GM21528 (cell line): ENCODE measurements around the gene MVB12B.

Source experiments
- ATAC-seq: cut with Tn5 transposase; IDR thresholded peaks from one replicate; pipeline ENCODE4 v1.9.1; 2021; ENCODE audit warnings: mild to moderate bottlenecking, moderate library complexity; ENCODE audit not compliant: unreplicated experiment, low FRiP score

The MVB12B gene

DNA sequence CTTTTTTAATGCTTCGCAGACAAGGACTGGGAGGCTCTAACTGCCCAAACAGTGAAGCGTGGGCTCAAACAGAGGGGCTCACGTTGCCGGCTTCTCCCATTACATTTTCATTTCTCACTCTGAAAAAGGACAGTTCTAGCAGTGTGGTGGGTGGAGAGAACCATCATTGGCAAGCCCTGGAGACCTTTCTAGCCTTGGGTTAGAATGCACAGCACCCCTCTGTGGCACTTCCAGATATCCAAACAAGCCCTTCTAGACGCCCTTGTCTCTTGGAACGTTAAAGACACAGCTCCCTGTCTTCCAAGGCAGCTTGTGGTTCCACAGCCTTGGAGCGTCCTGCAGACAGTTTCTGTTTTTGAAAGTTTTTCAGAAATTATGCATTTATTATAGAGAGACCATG lies 52.1 kb downstream of the MVB12B start:
- ATAC-seq = no peak

DNA sequence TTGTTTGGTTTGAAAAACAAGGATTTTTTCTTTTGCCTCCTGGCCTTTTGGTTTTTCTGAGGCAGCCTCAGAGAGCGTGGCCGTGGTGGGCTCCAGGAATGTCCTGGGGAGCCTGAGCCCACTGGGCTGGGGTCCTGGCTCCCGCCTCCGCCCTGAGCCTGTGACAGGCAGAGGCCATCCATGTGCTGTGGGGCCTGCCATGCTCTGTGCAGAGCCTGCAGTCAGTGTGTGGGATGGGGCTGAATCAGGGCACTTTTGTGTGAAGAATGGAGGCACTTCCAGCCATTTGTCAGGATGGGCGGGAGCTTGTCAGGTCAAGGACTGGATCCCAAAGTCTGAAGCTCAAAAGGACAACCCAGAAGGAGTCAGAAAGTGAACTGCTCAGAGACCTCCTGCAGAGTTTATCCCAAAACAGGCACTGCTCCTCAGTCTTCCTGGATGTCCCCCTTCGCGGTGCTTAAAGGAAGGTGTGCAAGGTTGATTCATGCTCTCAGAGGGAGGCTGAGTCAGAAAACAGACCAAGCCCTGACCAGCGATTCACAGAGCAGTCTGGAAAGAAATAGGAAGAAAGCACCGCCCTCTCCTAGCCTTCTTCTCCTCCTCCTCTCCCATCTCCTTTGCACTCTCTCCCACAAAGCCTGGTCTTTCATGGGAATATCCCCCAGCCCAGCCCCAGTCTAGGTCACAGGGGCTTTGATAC lies 53.2 kb downstream of the MVB12B start:
- ATAC-seq = no peak

DNA sequence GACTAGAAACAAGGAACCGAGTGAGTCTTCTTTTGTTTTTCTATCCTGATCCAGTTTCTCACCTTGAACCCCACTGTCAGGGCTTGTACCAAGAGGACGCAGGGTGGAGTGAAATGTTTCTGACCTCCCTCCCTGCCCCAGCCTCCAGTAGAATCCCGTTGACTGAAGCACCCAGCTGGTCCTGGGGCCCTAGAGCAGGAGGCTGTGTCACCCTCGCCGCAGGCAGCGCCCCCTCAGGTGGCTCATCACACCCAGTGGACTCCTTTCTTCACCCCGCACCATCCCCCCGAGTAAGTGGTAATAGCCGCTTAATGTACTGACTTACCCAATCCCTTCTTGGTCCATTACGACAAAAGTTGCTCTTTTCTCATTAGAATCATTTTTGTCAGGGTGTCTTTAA lies 53.8 kb downstream of the MVB12B start:
- ATAC-seq = no peak

DNA sequence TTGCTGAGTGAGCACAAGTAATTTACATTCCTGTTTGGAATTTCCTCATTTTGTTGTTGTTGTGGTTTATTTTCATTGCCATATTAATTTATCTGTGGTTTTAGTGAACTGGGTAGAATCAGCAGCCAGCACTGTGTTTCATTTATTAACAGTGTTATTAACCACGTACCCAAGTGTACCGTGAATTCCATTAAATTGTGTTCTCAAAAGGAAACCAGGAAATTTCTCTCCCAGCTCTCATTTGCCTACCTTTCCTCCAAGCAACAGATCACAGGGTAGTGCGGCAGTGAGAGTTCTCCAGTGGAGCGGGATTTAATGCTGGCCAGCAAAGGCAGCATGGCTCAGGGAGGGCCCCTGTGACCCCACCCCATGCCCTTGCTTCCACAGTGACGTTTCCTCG lies 54.6 kb downstream of the MVB12B start:
- no peak for ATAC-seq

DNA sequence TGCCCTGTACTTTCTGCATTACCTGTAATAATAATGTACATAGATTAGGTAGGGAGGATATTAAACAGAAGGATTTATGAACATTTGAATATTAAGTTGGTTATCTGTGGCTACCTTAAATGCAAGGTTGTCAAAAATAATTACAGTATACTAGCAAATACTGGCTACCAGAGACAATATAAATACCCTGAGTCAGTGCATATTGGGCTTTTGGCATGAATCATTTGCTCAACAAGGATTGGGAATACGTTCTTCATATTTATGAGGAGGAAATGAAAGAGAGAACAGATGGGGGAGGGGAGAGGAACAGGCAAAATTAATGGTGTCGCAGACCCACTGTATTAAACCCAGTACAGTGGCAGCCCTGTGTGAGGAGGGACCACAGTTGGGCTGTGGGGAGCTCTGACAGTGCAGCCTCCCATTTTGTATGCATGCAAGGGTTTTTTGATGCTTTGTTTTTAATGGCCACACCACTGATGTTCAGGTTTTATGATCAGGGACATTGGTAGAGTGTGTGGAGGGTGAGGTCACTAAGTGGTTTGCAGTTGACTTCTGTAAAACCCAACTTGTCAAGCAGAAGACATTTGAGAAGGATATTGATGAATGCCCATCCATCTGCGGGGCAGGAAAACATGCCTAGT lies 56.9 kb downstream of the MVB12B start:
- no peak for ATAC-seq

DNA sequence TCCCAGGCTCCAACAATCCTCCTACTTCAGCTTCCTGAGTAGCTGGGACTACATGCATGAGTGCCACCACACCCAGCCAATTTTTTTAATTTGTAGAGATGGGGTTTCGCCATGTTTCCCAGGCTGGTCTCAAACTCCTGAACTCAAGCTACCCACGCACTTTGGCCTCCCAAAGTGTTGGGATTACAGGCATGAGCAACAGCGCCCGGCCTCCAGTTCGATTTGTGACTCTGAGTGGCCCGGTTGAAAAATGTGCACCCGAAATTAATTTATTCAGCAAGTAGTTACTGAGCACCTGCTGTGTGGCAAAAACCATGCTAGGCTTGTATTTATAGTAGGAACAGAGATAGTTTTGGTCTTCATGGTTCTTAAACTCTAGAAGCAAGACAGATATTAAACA lies 58.3 kb downstream of the MVB12B start:
- no peak for ATAC-seq

DNA sequence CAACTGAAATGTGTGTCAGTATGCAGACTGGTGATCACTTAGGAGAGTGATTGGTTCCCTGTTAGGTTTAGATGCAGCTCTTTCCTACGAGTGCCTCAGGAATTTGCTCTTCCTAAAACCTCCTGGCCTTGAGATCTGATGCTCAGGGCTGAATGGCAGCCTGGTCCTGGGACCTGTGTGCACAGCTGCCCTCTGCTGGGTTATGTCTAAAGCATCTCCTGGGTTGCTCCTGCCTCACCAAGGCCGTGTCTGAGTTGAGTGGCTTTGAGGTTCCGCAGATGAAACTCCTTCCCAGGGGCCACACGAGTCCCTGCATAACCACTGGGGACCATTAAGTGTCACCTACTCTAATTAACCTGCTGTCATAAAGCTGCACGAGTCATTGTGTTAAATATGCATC lies 59.5 kb downstream of the MVB12B start:
- no peak for ATAC-seq

DNA sequence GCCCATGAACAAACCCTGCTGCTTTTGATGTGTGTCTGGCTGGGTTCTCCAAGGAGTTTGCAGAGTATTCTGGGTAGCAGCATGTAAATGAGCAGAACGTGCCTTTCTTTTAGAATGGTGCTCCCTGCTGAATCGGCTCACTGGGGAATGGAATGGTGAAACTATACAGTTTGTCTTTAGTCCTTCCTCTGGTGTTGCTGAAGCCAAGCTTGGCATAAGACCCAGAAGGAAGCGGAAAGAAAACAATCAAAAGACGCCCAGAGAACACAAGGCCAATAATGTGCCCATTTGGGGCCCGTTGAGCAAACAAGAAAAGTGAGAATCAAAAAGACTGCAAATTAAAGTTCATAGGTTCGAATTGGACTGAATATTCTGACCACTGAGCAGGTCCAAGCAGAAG lies 60.1 kb downstream of the MVB12B start:
- ATAC-seq = no peak

DNA sequence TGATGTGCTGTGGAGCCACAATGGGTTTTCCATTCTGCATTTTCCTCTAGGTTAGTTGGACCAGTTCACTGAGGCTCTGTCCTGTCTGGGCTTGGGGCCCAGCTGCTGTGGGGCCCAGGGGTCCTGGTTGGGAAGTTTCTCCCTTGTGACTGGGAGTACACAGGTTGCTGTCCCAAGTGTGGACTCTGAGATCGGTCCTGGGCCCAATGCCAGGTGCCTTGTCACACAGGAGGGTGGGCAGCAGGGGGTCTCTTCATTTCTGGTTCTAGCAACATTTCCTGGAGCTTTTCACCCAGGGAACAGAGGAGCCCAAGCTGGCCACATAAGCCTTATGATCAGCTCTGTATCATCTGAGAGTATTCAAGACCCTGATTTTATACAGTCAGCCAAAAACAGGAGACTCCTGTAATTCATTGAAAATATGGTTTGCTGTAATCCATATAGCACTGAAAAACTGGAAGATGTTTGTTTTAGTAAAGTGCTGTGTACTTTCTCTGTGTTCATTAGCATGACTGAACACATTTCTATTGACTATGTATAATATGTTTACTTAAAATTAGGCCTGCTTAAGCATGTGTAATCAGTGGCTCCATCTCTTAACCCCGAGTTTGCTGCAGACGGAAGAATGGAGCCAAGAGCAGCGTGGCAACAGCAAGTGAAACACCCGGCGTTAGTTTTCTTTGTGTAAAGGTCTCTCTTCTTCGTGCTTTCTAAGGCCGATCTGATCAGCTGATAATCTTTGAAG lies 62.5 kb downstream of the MVB12B start:
- no peak for ATAC-seq

DNA sequence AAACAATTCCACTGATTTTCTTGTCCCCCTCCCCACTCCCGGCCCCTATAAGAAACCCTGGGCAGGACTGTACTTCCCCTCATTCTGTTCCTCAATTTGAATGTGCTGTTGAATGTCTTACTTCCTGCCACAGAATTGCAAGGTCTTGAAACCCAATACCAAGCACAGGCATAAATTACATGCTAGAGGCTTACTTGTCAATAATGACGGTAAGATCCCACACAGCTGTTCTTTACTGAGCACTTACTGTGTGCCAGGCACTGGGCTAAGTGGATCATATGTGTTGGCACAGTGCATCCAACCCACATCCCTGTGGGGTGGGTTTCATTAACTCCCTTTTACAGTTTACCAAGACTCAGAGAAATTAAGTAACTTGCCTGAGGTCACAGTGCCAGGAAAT lies 63.4 kb downstream of the MVB12B start:
- no peak for ATAC-seq

DNA sequence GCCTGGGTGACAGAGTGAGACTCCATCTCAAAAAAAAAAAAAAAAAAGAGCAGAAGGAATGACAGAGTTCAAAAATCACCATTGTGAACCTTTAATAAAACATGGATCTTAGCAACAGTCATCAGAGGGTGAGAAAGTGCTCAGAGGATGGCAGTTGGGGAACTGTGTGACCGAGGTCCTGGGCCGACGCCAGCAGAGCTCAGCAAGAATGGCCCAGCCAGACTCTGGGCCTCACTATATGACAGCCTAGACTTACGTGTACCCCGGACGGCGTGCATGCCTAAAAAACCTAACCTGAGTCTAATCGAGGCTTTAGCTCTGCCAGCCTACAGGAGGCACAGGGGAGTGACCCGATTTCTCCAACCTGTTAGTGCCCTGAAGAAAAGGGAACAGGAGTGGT lies 64.3 kb downstream of the MVB12B start:
- no peak for ATAC-seq

DNA sequence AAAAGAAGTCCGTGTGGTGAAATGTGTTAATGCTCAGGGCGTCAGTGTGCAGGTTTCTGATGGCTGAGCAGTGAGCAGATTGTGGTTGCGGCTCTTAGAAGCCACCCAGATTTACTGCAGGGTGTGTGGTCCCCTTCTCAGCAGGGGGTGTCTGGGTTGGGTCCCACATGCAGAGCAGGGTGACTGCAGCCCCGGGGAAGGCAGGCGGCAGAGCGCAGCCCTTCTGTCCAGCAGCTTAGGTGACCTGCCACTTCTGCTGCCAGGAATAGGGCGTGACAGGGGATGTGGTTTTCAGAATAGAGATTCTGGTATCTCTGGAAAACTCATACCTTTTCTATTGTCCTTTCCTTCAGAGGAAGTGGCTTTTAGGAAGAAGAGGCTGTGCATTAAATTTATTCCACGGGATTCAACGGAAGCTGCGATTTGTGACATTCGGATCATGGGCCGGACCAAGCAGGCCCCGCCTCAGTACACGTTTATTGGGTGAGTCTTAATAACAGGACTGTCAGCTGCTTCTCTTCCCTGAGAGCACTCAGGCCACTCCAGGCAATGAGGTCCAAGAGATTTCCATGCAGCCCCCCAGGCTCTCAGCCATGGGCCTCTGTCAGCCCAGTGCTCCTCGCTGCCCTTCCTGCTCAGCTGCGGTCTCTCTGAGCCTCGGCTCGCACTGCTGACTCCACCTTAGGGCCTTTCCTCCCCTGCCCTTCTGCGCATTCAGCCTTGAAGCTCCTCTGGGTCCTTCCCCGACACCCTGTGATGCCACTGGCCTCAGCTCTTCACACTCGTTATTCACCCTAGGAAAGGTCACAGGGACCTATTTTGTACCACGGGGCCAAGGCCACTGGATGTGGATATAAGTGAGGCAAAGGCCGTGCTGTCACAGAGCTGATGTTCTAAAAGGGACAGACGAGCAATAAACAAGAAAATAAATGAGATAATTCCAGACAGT lies 65.4 kb downstream of the MVB12B start:
- no peak for ATAC-seq

DNA sequence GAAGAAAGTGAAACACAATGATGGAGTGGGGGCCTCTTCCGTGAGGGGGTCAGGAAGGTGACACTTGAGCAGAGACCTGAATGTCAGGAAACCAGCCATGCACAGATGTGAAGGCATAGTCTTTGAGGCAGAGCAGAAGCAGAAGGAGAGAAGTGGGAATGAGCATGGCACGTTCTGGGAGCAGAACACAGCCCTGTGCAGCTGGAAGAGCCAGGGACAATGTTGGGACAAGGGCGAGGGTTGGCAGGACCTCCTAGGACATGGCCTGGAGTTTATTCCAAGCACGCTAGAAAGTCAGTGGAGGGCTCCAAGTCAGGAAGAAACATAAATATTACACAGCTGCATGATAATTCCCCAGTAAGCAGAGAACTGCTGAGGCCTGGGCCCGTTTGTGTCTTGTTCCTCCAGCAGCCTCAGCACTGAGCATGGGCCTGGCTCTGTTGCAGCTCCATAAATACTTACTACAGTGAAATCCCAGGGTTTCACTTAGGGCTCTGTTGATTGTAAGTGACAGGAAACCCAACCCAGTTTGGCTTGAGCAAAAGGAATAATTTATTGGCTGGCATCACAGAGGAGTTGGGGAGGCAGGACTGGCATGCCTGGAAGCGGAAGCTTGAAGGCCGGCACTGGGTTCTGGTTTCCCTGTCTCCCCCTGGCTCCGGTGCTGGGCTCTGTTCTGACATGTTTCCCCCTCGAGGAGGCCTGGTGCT lies 66.2 kb downstream of the MVB12B start:
- ATAC-seq = no peak

DNA sequence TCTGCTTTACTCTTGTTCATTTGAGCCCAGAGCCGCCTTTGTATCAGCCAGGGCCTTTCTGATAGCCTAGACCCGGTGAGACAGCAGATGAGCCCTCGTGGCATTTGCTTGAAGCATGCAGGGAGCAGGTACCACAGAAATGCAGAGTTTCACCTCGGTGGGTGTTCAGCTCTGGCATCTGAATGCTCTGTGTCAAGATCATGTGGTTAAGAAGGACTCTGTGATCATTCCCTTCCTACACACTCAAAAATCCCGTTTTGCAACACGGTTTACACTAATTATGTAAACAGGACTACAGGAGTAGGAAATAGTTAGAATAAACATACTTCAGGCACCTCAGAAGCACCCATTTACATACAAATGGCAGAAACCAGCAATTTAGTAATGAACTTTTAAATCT lies 67.2 kb downstream of the MVB12B start:
- ATAC-seq = no peak

DNA sequence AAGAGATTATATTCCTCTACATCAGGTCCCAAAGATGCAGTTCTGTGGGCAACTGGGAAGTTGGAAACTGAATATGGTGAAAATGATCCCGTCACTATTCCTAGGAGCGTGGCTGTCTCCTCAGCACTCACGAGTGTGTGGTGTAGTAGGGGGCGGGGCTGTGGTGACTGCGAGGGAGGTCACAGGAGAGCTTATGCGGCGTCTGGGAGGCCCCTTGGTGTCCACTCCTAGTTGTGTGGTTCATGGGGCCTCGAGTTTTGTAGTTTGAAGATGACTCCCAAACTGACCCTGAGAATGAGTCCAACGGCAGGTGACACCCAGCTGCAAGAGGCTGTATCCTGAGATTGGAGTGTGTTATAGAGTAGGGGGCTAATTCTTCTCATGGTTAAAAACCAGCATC lies 68.2 kb downstream of the MVB12B start:
- no peak for ATAC-seq

DNA sequence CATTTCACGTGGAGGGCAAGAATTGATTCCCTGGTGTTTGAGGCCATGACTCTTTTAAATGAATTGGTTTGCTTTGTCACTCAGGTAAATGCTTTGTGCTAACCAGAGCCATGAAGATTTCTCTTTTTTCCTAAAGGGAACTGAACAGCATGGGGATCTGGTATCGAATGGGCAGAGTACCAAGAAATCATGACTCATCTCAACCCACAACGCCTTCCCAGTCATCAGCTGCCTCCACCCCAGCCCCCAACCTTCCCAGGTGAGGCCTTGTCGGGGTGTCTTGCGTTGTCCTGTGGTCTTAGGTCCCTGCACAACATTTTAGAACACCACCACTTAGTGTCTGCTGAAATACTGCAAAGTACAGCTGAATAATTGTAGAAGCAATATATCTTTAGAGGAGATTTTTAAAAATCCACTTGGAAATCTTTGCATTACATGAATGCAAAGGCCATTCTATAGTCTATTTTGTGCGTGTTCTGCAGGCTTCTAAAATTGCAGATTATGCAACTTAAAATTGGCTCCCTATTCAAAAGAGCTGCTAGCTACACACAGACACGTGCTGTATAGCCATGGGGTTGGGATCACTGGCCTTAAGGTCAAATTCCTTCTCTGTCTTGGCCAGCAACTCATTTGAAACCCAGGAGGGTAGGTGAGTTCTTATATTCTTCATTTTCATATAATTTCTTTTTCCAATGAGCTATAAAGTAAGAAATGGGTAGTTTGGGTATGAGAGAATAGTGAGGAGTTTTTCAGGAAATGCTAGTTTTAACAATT lies 69.0 kb downstream of the MVB12B start:
- no peak for ATAC-seq

DNA sequence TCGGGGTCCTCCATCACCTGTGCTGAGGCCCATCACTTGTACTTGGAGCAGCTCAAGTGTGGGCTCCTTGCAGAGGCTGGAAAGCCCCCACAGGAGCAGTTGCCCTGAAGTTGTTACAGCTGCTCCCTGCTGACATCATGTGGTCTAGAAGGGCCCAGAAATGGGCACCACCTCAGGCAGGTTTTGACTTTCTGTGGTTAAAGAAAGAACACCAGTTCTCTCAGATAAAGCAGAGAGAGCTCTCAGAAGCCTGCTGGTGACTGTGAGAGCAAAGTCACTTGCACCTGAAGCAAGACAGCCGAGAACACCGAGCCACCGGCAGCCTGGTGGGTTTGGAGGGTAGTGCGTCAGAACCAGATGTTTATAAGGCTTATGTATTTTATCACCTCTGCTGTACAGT lies 70.4 kb downstream of the MVB12B start:
- peak; percentile 87 for ATAC-seq

DNA sequence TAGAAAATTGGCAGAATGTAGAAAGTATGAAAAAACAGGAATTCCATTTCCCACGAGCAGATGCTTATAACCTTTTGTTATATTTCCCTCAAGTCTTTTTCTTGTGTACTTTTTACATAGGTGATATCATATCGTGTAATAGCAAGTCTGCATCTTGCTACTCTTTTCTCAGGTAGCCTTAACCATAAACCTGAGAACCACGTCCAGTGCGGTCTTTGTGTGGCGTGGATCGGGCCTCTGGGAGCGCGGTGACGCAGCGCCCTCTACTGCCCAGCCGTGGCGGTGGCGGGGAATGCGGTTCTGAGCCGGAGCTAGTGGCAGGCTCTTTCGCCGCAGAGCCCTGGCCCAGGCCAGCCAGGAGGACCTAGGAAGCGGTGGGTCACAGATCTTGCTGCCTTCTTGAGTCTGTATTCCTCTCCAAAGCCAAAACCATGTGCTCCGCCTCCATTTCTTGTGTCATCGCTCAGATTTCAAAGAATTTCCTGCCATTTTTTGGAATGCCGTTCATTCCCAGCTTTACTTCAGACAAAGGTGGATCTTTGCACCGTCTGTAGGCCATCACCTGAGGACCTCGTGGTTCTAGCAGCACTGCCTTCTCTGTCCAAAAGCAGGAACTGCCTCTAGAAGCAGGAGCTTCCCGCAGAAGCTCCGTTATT lies 71.9 kb downstream of the MVB12B start:
- no peak for ATAC-seq

DNA sequence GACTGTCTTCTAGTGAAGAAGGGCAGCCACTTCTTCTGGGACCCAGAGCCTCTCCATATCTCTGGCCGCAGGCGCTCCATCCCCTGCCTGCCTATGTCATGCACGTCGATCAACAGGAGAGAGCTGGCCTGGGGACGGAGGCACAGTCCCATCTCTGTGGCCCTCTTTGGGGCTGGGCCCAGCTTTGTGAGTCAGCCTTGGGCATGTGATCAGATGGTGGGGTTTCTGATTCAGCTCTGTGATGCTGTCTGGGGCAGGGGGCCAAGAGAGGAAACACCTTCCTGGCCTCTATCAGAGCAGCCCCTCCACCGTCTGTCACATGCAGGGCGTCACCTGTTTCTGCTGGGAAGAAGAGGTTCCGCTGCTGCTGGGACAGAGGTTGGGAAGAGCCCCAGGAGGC lies 72.6 kb downstream of the MVB12B start:
- ATAC-seq = no peak
